GM18907 (cell line): ENCODE measurements around the gene MAP3K9.
A peak's percentile ranks its signal among the peaks of the same experiment; 100 is the strongest.

ENCODE experiments used
- ATAC-seq: cut with Tn5 transposase; IDR thresholded peaks from one replicate; pipeline ENCODE4 v1.9.1; 2021; ENCODE audit warnings: mild to moderate bottlenecking, moderate library complexity; ENCODE audit not compliant: unreplicated experiment

MAP3K9 gene

GRCh38 chr14:70821584-70822529 lies 12.5 kb upstream of the MAP3K9 start:
- no peak for ATAC-seq

- no peak for ATAC-seq
Measured at GRCh38 chr14:70816525-70816924, 7.2 kb upstream of the MAP3K9 start.

GRCh38 chr14:70814466-70814865 lies 5.2 kb upstream of the MAP3K9 start:
- no peak for ATAC-seq

GRCh38 chr14:70812124-70812818 lies 3.0 kb upstream of the MAP3K9 start:
- ATAC-seq, result no peak

GRCh38 chr14:70811578-70811977 lies 2.3 kb upstream of the MAP3K9 start:
- no peak for ATAC-seq

GRCh38 chr14:70811050-70811449 lies 1.7 kb upstream of the MAP3K9 start:
- no peak for ATAC-seq

- ATAC-seq, result no peak
Measured at GRCh38 chr14:70810621-70811020, 1.3 kb upstream of the MAP3K9 start.

- ATAC-seq, result peak; percentile 35
Measured at GRCh38 chr14:70808416-70809224, 693 bp downstream of the MAP3K9 start.

- ATAC-seq, result no peak
Measured at GRCh38 chr14:70807898-70808415, 1.4 kb downstream of the MAP3K9 start.

- no peak for ATAC-seq
Measured at GRCh38 chr14:70804556-70805162, 4.7 kb downstream of the MAP3K9 start.

- ATAC-seq, result peak; percentile 66
Measured at GRCh38 chr14:70803321-70804310, 5.7 kb downstream of the MAP3K9 start.

GRCh38 chr14:70802379-70802778 lies 6.9 kb downstream of the MAP3K9 start:
- no peak for ATAC-seq

GRCh38 chr14:70801836-70802235 lies 7.5 kb downstream of the MAP3K9 start:
- no peak for ATAC-seq

GRCh38 chr14:70796551-70796950 lies 12.8 kb downstream of the MAP3K9 start:
- ATAC-seq, result no peak

GRCh38 chr14:70794294-70794693 lies 15.0 kb downstream of the MAP3K9 start:
- ATAC-seq, result no peak

GRCh38 chr14:70793637-70794036 lies 15.7 kb downstream of the MAP3K9 start:
- no peak for ATAC-seq

- no peak for ATAC-seq
Measured at GRCh38 chr14:70792939-70793338, 16.4 kb downstream of the MAP3K9 start.

GRCh38 chr14:70791971-70792370 lies 17.3 kb downstream of the MAP3K9 start:
- no peak for ATAC-seq

GRCh38 chr14:70789961-70790360 lies 19.4 kb downstream of the MAP3K9 start:
- no peak for ATAC-seq
